ENCODE data around the gene ARHGAP33.

ARHGAP33 gene

GRCh38 chr19:35784503-35785338 is 9.4 kb downstream of the ARHGAP33 start:
- no peak for FAIRE-seq
- TF ChIP-seq CTCF (IDR thresholded peaks at IDR 0.05; ENCODE audit: insufficient read depth, missing control alignments): no peak
- DNase-seq (ENCODE audit: insufficient read length, low spot score): no peak

- FAIRE-seq (no peak), DNase-seq (ENCODE audit: insufficient read length, low spot score) (no peak)
- no peak for TF ChIP-seq CTCF (IDR thresholded peaks at IDR 0.05; ENCODE audit: insufficient read depth, missing control alignments)
These were observed 9.9 kb downstream of the ARHGAP33 start for GRCh38 chr19:35785339-35785627.

GRCh38 chr19:35786299-35787160 is 11.2 kb downstream of the ARHGAP33 start:
- no peak for TF ChIP-seq CTCF (IDR thresholded peaks at IDR 0.05; ENCODE audit: insufficient read depth, missing control alignments)
- DNase-seq (ENCODE audit: insufficient read length, low spot score) (no peak), FAIRE-seq (no peak)

- FAIRE-seq (no peak), DNase-seq (ENCODE audit: insufficient read length, low spot score) (no peak)
- TF ChIP-seq CTCF (IDR thresholded peaks at IDR 0.05; ENCODE audit: insufficient read depth, missing control alignments): no peak
These were observed 11.9 kb downstream of the ARHGAP33 start for GRCh38 chr19:35787227-35787799.

- FAIRE-seq (no peak), DNase-seq (ENCODE audit: insufficient read length, low spot score) (no peak)
- no peak for TF ChIP-seq CTCF (IDR thresholded peaks at IDR 0.05; ENCODE audit: insufficient read depth, missing control alignments)
These were observed 13.0 kb downstream of the ARHGAP33 start for GRCh38 chr19:35788205-35788960.

- no peak for TF ChIP-seq CTCF (IDR thresholded peaks at IDR 0.05; ENCODE audit: insufficient read depth, missing control alignments)
- no peak for FAIRE-seq
- no peak for DNase-seq (ENCODE audit: insufficient read length, low spot score)
These were observed 14.0 kb downstream of the ARHGAP33 start for GRCh38 chr19:35789195-35789977.
